NCI-H526 treated with DMSO at 0.1 percent for 48 hours (cell line): ENCODE measurements around the gene CCL19.
A peak's percentile ranks its signal among the peaks of the same experiment; 100 is the strongest.

Source experiments
- DNase-seq: peaks from one replicate; lab custom pipeline; 2025; lab: John Stamatoyannopoulos, UW

Gene CCL19

DNA sequence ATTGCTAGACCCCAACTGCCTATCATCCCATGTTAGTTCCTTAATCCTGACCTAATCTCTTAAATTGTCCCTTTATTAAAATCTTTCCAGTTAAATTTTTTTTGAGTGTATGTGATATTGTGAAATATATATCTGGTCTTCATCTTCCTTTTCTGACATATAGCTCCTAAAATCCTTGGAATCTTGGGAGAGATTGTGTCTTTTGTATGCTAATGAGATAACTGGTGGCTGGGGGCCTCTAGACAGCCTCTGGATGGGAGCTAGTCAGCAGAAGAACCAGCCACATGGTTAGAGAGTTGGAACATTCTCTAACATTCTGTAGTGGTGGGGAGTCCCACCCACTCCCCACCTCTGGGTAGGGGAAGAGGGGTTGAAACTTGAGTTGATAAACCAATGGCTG, 3.7 kb upstream of the CCL19 start:
- no peak for DNase-seq

DNA sequence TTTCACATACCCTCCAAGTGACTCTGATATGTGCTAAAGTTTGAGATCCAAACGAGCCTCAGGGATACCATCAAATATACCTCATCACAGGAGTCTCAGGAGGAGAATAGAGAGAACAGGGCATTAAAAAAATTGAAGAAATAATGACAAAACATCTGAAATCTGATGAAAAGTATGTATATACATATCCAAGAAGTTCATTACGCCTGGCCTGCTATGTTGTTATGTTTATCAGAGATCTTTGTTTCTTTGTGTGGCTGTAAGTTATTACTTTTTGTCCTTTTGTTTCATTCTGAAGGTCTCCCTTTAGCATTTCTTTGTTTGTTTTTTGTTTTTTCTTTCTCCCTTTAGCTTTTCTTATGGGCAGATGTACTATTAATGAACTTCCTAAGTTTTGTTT, 2.5 kb upstream of the CCL19 start:
- DNase-seq: no peak

DNA sequence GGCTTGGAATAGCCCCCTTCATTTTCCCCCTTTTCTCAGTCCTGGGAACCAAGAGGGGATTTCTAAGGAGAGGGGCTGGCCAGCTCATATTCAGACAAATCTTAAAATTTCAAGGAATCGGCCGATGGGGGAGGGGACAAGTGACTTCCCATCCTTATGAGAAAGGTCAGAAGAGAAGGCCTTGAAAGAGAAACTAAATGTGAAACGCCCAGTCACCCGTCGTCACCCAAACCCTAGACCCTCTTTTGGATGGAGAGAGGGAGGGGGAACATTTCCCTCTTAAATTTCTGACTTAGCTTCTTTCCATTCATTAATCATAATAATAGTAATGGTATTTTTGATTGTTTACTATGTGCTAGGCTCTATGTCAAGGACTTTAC, 850 bp upstream of the CCL19 start:
- no peak for DNase-seq

GRCh38 chr9:34689512-34689911, 1.6 kb downstream of the CCL19 start:
- no peak for DNase-seq

DNA sequence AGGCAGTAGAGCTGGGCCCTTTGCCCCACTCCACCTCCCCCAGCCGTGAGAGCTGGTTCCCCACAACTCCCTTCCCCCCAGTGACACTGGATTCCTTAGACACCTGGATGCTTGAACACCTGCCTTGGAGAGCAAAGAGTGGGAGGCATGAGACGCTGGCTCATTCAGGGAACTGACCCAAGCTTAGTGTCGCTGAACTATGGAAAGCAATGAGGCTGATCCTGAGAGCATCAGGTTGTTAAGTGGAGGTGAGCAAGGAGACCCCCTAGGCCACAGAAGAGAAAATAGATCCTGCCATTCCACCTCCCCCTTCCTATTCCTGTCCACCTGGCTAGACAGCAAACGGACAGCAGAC, 2.0 kb downstream of the CCL19 start:
- no peak for DNase-seq

GRCh38 chr9:34688329-34689115, 2.6 kb downstream of the CCL19 start:
- no peak for DNase-seq

DNA sequence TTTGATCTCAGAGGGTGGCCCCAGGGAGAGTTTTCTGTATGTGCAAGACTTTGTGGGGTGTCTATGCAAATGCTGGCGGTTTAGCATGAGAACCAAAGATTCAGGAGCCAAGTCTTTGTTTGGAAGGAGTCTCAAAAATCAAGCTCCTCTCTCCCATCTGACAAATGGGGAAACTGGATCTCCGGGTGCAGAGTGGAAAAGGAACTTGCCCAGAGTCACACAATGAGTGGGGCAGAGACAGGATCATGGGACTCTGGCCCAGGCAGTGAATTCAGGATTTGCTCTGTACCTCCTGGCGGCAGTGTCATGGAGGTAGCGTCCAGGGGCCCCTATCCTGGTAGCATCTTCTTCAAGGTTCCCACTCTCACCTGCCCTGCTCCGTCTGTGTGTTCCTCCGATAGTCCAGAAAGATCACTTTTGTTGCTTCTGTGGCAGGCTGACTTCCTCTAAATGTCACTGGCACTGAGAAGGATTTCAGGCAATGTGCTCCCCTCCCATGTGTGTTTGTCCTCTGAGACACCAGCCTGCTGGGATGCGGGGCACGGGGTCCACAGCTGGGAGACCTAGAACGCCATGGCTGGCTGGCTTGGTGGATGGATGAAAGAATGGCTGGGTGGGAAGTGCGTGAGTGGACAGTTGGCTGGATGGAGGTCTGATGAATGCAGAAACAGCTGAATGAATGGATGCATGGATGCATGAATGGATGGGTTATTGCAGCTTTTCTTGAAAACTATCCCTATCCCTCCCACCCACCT, 3.6 kb downstream of the CCL19 start:
- no peak for DNase-seq

DNA sequence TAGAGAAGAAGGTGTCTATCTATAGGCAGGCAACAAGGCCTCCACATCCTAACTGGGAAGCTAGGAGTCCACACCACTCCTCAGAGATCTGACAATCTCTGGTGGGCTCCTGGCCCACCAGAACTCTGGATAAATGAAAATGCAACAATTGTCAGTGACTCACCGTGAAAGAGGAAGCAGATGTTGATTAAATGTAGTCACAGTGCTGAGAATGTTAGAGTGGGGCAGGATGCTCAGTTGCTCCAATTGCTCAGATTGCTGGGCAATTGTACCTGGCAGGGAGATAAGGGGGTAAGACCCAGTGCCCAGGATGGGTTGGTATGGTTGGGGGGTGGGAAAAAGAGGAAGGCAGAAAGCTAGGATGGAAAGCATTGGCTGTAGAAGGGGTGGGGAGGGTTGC, 4.3 kb downstream of the CCL19 start:
- DNase-seq: no peak

GRCh38 chr9:34686231-34686630, 4.8 kb downstream of the CCL19 start:
- no peak for DNase-seq

DNA sequence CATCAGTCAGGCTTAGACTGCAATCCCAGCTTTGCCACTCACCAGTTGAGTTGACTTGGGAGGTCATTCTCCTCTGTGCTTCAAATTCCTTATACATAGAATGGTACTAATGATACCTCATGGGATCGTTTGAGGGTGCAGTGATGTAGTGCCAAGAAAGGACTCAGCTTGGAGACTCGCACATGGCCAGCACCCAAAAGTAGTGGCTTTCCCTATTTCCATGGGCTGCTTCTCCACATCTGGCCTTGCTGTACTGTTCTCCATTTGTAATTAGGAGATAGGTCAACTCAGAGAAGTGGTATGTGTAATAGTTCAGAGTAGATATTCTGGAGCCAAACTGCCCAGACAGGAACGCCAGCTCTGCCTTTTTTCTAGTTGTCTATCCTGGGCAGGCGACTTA, 5.5 kb downstream of the CCL19 start:
- no peak for DNase-seq

GRCh38 chr9:34684816-34685215, 6.3 kb downstream of the CCL19 start:
- DNase-seq: no peak

- no peak for DNase-seq
Observed at GRCh38 chr9:34684145-34684544, 6.9 kb downstream of the CCL19 start.

DNA sequence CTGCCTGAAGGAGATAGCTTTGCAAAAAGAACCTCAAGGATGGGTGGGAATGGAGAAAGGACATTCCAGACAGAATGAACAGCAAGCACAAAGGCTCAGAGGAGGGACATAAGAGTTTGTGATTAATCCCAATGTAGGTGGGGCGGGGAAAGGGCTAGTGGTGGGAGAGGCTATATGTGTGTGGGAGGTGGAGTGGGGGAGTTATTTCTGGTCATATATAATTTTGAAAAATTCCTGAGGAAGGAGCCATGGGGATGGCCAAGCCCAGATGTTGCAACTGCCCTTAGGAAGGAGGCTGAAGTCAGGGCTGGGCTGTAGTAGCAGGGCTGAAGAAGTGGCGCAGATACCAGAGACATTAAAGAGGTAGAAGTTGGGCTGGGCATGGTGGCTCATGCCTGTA, 15.2 kb downstream of the CCL19 start:
- DNase-seq: no peak

- DNase-seq: peak; percentile 25
Observed at GRCh38 chr9:34675048-34675714, 15.9 kb downstream of the CCL19 start.

GRCh38 chr9:34674440-34674839, 16.6 kb downstream of the CCL19 start:
- DNase-seq: no peak

DNA sequence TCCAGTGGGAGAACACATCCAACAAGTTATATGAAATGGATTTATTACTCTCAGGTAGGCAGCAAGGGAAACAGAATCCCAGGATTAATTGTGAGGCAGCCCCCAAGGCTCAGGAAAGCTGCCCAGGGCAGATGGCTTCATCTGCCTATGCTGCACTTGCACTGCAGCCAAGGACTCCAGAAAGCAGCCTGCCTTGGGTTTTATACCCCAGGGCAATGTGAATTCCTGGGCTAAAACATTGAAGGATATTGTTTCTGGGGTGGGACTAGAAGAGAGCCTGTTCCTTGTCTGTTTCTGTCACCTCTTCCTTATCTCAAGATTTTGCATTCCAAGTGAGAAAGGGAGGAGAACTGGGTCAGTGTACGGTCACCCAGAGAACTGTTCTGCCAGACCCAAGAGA, 19.8 kb downstream of the CCL19 start:
- no peak for DNase-seq

DNA sequence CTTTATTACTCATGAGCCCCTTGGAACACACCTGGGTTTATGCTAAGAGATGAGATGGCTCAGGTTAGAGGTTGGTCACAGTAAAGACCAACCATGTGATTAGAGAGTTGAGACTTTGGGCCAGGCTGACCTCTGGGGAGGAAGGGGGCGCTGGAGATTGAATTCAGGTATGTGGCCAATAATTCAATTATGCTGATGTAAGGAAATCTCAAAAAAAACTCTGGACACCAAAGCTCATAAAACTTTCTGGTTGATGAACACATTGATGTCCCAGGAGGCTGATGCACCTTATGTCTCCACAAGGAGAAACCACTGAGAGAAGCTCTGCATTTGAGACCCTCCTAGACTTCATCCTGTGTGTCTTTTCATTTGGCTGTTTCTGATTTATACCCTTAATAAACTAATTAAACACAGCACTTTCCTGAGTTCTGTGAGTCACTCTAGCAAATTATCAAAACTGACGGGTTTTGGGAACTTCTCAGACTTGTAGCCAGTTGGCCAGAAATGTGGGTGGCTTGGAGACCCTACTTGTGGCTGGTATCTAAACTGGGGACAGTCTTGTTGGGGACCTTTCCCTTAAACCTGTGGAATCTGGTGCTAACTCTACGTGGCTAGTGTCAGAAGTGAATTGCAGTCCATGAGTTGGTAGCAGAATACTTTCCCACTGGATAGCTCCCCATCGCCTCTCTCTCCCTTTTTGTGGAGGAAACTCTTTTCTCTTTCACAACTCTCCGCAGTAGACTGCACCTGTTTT, 21.1 kb downstream of the CCL19 start:
- no peak for DNase-seq

DNA sequence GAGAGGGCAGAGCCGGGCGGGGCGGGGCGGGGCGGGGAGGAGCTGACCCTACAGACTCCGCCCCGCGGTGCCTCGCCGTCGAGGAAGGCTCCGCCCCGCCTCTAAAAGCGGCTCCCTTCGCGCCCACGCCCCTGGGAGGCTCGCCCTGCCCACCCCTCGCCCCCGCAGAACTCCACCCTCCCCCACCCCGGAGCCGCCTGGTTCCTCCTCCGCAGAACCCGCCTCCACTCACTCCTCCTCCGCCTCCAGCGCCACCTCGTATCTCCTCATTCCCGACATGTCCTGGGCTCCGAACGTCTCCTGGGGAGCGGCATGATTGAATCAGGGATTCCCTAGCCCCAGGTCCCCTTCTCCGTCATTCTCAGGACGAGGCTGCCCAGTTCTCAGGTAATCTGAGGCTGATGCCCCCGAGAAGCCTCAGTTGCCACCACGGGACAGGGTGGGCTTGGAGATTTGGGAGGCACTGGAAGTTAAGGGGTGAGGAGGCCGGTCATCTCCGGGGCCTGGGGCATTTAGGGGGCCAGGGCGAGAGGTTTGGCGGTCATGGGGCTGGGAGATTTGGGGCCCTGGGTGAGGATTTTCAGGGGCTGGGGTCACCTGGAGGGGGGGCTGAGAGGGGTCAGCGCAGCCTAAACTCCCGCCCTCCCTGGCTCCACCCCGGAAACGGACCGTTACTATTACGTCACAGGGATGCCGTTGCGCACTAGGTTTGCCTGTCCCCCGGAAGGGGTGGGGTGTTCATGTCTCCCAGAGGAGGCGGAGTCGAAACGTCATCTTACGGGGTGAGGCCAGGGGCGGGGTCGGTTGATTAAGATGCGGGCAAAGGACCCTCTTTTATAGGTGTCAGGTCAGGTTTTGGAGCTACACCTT, 25.5 kb downstream of the CCL19 start:
- peak; percentile 76 for DNase-seq

DNA sequence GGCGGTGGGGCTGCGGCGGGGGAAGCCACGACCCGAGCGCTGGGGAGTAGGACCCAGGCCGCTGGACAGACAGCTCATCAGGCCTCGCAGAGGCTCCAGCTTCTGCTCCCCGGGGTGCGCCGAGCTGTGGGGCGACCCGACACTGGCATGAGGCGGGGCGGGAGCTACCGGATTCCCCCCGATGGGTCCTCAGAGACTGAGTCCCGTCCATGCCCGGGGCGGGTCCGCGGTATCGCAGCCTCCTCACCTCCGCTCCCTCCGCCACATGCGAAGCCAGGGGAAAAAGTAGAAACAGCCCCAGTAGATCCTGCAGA, 26.1 kb downstream of the CCL19 start:
- no peak for DNase-seq

GRCh38 chr9:34664281-34665066, 26.6 kb downstream of the CCL19 start:
- DNase-seq: peak; percentile 39

- DNase-seq: no peak
Observed at GRCh38 chr9:34663303-34663605, 27.8 kb downstream of the CCL19 start.
